ENCODE data around the gene FASN. TPM values are rescaled to one million over a fixed set of nuclear protein-coding genes. Genes with fewer than 3 reads are reported as not detected.
A peak's percentile ranks its signal among the peaks of the same experiment; 100 is the strongest.

Gene FASN
- total and polyA plus RNA-seq, 9 donors = 1.3 to 168 (median 42.7) TPM

DNA sequence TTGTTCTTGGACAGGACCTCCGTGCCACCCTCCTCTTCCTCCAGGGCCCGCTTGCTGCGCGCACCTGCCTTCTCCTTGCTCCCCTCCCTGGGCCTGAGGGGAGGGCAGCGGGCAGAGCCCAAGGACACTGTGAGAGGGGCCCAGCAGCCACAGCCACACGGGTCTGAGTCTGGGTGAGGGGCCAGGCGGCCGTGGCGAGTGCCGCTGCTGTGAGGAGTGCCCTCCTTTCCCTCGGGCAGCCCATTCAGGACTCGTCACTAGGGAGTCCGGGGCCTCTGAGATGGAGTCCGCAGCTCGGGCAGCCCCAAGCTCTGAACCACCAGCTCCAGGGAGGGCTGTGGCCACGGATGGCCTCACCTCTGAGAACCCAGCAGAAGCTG is 38.0 kb downstream of the FASN start:
- H3K4me3 ChIP-seq = no peak overlapping the region
- TF ChIP-seq POLR2A (IDR thresholded peaks at IDR 0.05) (no peak), CTCF (IDR thresholded peaks at IDR 0.05) (no peak), EP300 (IDR thresholded peaks at IDR 0.05) (no peak)
- DNase-seq = no peak
- peaks cover 3% of the 10 kb centered on the region for H3K4me1 ChIP-seq (ENCODE audit: insufficient read depth)
- intact Hi-C loops (cut with DNase I) = no loop called here
- WGBS, 3 donors = 73 to 80% (median 75%) methylated on average over 15 to 16 of the region's 16 CpGs
- no peaks in the 10 kb centered on the region for H3K9me3 ChIP-seq
- no peaks in the 10 kb centered on the region for H3K27me3 ChIP-seq
- H3K36me3 ChIP-seq = no peaks in the 10 kb centered on the region
- no peak overlapping the region for H3K27ac ChIP-seq

DNA sequence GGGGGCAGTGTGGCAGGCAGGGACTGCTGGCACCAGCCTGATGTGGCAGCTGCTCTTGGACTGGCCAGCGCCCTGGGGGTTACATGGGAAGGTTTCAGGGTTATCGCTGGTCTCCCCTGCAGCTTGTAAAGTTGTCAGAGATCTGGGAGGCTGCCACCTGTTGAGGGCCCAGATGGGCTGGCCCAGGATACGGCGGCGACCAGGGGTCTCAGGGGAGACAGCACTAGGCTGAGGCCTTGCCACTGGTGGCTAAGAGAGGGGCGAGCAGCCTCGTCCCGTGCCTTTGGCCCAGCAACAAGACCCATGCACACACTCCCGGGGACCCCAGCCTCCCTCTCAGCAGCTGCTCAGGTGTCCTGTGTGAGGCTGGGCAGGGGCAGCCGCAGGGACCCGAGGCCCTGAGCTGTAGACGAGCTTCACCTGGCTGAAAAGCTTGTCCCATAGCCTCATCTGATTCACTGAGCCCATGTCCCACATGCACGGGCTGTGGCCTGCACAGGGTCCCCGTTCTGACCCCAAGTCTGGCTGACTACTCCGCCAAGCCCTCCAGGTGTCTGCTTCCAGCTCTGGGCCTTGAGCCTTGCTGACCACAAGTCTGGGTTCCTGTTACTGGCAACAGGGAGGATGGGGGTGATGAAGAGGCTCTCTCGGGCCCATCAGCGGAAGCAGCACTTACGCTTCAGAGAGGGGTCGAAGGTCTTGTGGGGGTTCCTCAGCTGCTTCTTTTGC is 38.6 kb downstream of the FASN start:
- no peaks in the 10 kb centered on the region for H3K4me1 ChIP-seq (ENCODE audit: insufficient read depth)
- H3K27ac ChIP-seq = no peak overlapping the region
- TF ChIP-seq EP300 (IDR thresholded peaks at IDR 0.05) (no peak), POLR2A (IDR thresholded peaks at IDR 0.05) (no peak), CTCF (IDR thresholded peaks at IDR 0.05) (no peak)
- no peaks in the 10 kb centered on the region for H3K27me3 ChIP-seq
- DNase-seq = peak in 1 of 5 donors; percentile 11
- WGBS, 3 donors = 63 to 65% (median 64%) methylated on average over 19 of the region's 19 CpGs
- H3K36me3 ChIP-seq = no peaks in the 10 kb centered on the region
- intact Hi-C loops (cut with DNase I) = loop anchor here in 1 of 4 donors (10.0 kb wide), 1 partner anchor 65 kb away; no protein-coding TSS in a partner anchor
- no peaks in the 10 kb centered on the region for H3K9me3 ChIP-seq
- H3K4me3 ChIP-seq = no peak overlapping the region

- WGBS, 3 donors = 76 to 83% (median 76%) methylated on average over 10 of the region's 10 CpGs
- H3K4me3 ChIP-seq = no peak overlapping the region
- TF ChIP-seq EP300 (IDR thresholded peaks at IDR 0.05) = no peak
- TF ChIP-seq POLR2A (IDR thresholded peaks at IDR 0.05) = no peak
- TF ChIP-seq CTCF (IDR thresholded peaks at IDR 0.05) = no peak
These were observed 39.2 kb downstream of the FASN start for GRCh38 chr17:82058855-82059249.

DNA sequence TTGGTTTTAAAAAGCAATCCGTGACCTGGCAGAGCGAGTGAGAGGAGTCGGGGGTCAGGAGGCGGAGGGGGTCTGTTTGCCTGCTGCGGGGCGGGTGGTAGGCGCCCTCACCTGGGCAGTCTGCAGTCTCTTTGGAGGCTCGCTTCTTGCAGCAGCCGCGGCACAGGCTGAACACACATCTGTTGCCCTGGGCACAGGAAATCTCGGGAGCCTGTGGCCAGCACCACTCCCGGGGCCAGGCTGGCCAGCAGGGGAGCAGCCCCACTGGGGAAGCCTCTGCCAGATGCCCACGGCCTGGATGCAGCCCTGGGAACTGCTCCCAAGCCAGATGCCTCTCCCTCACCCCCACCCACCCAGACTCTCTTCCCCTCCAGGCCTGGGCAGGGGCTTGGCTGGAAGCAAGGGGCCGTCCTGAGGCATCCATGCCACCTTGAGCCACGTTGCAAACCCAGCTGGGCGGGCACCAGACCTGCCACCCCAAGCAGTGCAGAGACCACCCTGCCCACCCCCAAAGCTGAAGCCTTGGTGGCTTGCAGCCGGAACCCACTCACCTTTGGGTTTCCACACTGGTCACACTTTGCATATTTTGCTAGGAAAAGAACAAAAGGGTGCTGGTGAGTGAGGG is 39.7 kb downstream of the FASN start:
- H3K36me3 ChIP-seq = no peaks in the 10 kb centered on the region
- intact Hi-C loops (cut with DNase I) = loop anchor here in 1 of 4 donors (10.0 kb wide), 1 partner anchor 64 kb away; no protein-coding TSS in a partner anchor

More at GRCh38 chr17:82058855-82059249, 39.2 kb downstream of the FASN start:
- peak in 1 of 5 donors; percentile 9 for DNase-seq
- Histone ChIP-seq H3K4me1 (ENCODE audit: insufficient read depth) (no peaks in the 10 kb centered on the region), H3K27ac (no peak overlapping the region), H3K9me3 (no peaks in the 10 kb centered on the region), H3K27me3 (no peaks in the 10 kb centered on the region), H3K36me3 (no peaks in the 10 kb centered on the region)
- intact Hi-C loops (cut with DNase I) = loop anchor here in 1 of 4 donors (10.0 kb wide), 1 partner anchor 64 kb away; no protein-coding TSS in a partner anchor

More for the DNA sequence above, 39.7 kb downstream of the FASN start:
- TF ChIP-seq EP300 (IDR thresholded peaks at IDR 0.05) (no peak), POLR2A (IDR thresholded peaks at IDR 0.05) (no peak), CTCF (IDR thresholded peaks at IDR 0.05) (no peak)
- WGBS, 3 donors = 65 to 72% (median 69%) methylated on average over 17 of the region's 17 CpGs
- Histone ChIP-seq H3K4me1 (ENCODE audit: insufficient read depth) (no peaks in the 10 kb centered on the region), H3K4me3 (no peak overlapping the region), H3K9me3 (no peaks in the 10 kb centered on the region), H3K27me3 (no peaks in the 10 kb centered on the region), H3K27ac (no peak overlapping the region)
- peak in 2 of 5 donors; percentile 8 to 14 for DNase-seq

All from ovary (tissue), 9 donors.